Retinal pigment epithelial cell (primary cell): Measurements from ENCODE around the gene KXD1.

Experiments used
- DNase-seq: peaks from one replicate; pipeline ENCODE4 v3.0.0-alpha.2; 2010; ENCODE audit warnings: low read depth
- H3K4me3 ChIP-seq: 2 replicates; pipeline ENCODE4 v1.5.1; 2011; ENCODE audit warnings: mild to moderate bottlenecking, low read length, control low read depth, moderate library complexity
- TF ChIP-seq, protein P1 (sequence below): conservative IDR thresholded peaks from 2 replicates; pipeline ENCODE4 v1.5.1; 2011; ENCODE audit warnings: low read depth, low read length, control low read depth, inconsistent platforms

The KXD1 gene

DNA sequence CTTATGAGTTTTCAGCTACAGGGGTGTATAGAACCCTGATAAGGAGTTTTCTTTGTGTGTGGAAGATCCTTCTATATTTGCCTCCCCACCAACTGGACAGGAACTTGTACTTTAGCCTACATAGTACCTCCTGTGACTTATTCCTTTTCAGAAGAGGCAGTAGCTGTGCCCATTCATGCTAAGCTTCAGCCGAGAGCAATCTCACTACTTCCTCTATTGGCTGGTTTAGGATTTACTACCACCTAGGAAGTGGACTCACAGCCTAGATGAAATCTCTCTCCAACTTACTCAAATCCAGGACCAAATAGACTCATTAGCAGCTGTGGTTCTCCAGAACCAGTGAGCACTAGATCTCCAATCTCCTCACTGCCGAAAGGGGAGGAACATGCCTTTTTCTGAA lies 28.6 kb downstream of the KXD1 start:
- TF ChIP-seq, protein P1, sequence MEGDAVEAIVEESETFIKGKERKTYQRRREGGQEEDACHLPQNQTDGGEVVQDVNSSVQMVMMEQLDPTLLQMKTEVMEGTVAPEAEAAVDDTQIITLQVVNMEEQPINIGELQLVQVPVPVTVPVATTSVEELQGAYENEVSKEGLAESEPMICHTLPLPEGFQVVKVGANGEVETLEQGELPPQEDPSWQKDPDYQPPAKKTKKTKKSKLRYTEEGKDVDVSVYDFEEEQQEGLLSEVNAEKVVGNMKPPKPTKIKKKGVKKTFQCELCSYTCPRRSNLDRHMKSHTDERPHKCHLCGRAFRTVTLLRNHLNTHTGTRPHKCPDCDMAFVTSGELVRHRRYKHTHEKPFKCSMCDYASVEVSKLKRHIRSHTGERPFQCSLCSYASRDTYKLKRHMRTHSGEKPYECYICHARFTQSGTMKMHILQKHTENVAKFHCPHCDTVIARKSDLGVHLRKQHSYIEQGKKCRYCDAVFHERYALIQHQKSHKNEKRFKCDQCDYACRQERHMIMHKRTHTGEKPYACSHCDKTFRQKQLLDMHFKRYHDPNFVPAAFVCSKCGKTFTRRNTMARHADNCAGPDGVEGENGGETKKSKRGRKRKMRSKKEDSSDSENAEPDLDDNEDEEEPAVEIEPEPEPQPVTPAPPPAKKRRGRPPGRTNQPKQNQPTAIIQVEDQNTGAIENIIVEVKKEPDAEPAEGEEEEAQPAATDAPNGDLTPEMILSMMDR = no peak
- H3K4me3 ChIP-seq = no peak overlapping the region
- DNase-seq = no peak

GRCh38 chr19:18587561-18587960 lies 29.9 kb downstream of the KXD1 start:
- TF ChIP-seq, protein P1 = no peak
- no peak for DNase-seq
- H3K4me3 ChIP-seq = no peak overlapping the region

GRCh38 chr19:18587962-18588610 lies 30.4 kb downstream of the KXD1 start:
- TF ChIP-seq, protein P1 = no peak
- no peak for DNase-seq
- peak overlapping the region; percentile 59 for H3K4me3 ChIP-seq

GRCh38 chr19:18588611-18589379 lies 31.1 kb downstream of the KXD1 start, which contains the start of gene REX1BD:
Gene REX1BD, plus strand, starts transcription at chr19:18588798. Its CDS starts 4 bp downstream, at chr19:18588802.
- TF ChIP-seq, protein P1 = peak; percentile 79
- peak within 1 kb of the TSS; percentile 59 for H3K4me3 ChIP-seq
- peak; percentile 33 for DNase-seq

DNA sequence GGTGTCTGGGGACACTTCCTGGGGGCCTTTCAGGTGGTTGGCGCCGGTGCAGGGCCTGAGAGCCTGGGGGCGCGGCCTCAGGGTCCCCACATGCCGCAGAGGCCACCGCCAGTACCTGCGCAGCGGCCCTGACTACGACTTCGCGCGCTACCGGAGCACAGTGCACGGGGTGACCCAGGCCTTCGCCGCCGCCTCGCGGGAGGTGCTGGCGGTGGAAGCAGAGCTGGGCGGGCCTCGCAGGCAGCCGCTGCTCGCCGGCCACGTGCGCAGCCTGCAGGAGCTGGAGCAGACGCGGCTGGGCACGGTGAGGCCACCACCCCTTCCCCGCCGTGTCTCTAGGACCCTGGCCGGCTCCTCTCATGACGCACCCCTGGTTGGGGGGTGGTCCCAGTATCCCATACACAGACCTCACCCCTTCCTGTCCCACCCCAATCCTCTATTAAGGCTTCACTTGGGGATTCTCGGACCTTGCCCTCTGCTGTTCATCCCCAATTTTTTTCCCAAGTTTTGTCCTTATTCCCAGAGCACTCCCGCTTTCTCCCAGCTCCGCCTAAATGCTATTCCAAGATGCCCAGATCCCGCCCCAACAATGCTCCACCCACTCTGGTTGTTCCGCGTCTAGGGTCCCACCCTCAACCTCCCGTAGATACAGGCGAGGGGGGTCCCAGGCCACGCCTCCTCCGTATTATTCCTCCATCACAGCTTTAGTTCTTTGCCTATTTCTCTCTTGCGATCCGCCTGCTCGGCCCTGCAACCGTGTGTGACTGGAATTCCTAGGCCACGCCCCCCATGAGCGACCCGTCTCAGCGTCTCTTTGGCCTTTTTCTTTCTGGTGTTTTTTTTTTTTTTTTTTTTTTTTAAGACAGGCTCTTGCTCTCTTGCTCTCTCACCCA lies 32.0 kb downstream of the KXD1 start:
- H3K4me3 ChIP-seq = peak overlapping the region; percentile 59
- DNase-seq = no peak
- TF ChIP-seq, protein P1 = peak; percentile 2

DNA sequence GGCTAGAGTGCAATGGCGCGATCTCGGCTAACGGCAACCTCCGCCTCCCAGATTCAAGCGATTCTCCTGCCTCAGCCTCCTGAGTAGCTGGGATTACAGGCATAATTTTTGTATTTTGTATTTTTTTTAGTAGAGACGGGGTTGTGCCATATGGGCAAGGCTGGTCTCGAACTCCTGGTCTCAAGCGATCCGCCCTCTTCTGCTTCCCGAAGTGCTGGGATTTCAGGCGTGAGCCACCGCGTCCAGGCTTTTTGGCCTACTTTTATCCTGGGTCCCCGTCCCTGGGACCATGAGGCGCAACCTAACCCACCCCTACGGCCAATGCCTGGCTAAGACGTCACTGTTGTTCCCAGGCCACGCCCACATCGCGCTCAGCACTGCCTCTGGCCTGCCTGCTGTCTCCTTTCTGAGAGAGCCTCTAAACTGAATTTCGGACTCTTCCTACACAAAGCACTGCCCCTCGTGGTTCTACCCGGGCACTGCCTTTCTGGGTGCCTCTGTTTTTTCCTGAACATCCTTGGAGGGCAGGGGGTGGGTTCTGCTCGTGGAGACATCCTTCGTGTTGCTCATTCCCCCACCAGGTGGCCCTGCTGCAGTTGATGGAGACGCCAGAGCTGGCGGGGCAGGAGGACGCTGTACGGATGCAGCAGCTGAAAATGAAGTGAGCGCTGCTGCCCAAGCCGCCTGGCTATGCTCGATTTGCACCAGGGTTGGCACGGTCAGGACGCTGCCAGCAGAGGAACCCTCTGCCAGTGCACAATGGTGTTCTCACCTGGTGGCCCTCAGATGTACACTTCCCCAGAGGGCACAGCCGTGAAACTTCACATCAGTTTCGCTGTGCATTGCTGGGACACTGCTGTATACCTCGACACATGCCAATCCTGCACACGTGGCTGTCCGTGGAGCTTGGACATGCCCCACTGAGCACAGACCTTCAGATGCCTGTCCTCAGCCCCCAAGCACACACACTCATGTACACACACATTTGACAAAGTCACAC lies 32.9 kb downstream of the KXD1 start:
- TF ChIP-seq, protein P1 = peak; percentile 31
- H3K4me3 ChIP-seq = no peak overlapping the region
- DNase-seq = no peak
